NAMALWA (cell line): ENCODE measurements around the gene PKP2.

Experiments
- DNase-seq: peaks from one replicate; pipeline ENCODE4 v3.0.0-alpha.2; 2015; ENCODE audit warnings: low spot score

The PKP2 gene

GRCh38 chr12:32753605-32754004 lies 143.0 kb downstream of the PKP2 start:
- DNase-seq, result no peak

DNA sequence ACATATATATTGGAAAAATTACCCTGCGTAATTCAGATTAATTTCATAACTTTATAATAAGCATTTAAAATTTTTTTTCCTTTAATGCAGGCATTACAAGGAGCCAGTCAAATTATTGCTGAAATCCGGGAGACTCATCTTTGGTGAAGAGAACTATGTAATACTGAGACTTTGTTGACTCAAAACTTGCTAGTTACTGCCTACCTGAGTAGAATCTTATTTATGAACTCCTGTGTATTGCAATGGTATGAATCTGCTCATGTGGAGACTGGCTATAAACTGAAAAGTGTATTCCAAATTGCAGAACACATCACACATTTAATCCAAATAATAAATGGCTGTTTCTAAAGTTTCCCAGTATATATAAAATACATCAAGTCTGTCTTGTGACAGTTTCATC lies 153.3 kb downstream of the PKP2 start:
- DNase-seq, result no peak

- no peak for DNase-seq
These were observed 154.4 kb downstream of the PKP2 start for GRCh38 chr12:32742133-32742532.
